Choroid plexus epithelial cell (primary cell): ENCODE data around the gene MEAF6.

ENCODE experiments used
- DNase-seq: peaks from one replicate; pipeline ENCODE4 v3.0.0-alpha.2; 2010; ENCODE audit warnings: low read depth
- H3K4me3 ChIP-seq: 2 replicates; pipeline ENCODE4 v1.5.1; 2011; ENCODE audit warnings: low read depth, mild to moderate bottlenecking, control low read depth, low read length, moderate library complexity
- TF ChIP-seq, protein P1 (sequence below): conservative IDR thresholded peaks from 2 replicates; pipeline ENCODE4 v1.5.1; 2011; ENCODE audit warnings: low read depth, mild to moderate bottlenecking, control low read depth, inconsistent platforms, low read length, moderate library complexity

The MEAF6 gene

DNA sequence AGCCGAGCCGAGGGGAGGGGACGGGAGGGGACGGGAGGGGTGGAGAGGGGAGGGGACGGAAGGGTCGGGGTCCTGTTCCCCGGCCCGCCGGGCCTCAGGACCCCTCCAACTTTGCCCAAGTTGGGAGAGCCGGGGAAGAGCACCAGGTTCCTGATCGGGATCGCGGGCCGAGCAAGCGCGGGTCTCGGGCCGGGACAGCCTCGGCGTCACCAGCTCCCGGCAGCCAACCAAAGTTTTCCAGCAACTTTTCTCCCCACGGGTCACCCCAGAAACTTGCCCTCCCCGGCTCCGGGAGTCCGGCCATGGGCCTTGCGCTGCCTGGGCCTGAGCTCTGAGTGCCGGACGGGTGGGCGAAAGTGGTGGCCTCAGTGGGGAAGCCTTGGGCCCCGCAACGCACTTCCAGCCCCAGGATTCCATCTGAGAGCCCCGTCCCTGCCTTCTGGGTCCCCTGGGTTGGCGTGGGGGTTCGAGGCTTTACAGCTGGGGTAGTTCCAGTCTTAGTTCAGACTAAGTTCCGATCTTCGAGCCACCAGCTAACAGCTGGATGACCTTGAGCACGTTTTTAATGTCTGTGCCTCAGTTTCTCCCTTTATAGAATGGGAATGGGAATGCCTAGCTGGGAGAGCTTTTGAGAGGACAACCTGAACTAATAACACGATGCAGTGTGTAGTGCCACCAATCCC lies 39.7 kb downstream of the MEAF6 start:
- TF ChIP-seq, protein P1, sequence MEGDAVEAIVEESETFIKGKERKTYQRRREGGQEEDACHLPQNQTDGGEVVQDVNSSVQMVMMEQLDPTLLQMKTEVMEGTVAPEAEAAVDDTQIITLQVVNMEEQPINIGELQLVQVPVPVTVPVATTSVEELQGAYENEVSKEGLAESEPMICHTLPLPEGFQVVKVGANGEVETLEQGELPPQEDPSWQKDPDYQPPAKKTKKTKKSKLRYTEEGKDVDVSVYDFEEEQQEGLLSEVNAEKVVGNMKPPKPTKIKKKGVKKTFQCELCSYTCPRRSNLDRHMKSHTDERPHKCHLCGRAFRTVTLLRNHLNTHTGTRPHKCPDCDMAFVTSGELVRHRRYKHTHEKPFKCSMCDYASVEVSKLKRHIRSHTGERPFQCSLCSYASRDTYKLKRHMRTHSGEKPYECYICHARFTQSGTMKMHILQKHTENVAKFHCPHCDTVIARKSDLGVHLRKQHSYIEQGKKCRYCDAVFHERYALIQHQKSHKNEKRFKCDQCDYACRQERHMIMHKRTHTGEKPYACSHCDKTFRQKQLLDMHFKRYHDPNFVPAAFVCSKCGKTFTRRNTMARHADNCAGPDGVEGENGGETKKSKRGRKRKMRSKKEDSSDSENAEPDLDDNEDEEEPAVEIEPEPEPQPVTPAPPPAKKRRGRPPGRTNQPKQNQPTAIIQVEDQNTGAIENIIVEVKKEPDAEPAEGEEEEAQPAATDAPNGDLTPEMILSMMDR = no peak
- H3K4me3 ChIP-seq = peak overlapping the region; percentile 61
- no peak for DNase-seq

DNA sequence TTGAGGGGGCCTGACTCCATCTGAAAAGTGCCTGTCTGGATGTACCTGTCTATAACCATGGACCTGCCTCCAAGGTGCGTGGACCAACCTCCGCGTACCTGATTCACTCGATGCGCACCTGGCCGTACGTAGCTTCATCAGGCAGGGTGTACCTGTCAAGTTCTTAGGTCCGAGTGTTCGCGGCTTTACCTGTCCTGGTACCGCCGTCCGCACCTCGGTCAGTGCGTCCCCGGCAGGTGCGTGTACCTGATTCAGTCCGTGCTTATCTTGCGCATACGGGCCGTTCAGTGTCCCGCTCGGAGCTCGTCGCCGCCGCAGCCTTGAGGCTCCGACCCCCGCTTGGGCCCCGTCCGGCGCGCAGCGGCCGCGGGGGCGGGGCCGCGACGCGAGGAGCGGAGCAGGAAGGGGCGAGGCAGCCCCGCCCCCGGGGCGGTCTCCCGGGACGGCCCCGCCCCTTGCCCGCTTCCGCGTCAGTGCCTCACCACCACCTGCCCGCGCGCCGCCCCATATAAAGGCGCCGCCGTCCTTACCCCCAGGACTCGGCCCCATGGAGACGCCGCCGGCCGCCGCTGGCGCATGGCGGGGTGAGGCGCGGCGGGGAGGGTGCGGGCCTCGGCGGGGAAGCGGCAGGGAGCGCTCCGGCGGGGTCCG lies 40.4 kb downstream of the MEAF6 start, which contains the start of gene ZC3H12A:
Gene ZC3H12A (plus strand): TSS at position 535 of the 651 bp plus-strand sequence. CDS start 917 bp downstream, outside the sequence.
- H3K4me3 ChIP-seq = peak within 1 kb of the TSS; percentile 61
- peak; percentile 91 for DNase-seq
- TF ChIP-seq, protein P1 = no peak

DNA sequence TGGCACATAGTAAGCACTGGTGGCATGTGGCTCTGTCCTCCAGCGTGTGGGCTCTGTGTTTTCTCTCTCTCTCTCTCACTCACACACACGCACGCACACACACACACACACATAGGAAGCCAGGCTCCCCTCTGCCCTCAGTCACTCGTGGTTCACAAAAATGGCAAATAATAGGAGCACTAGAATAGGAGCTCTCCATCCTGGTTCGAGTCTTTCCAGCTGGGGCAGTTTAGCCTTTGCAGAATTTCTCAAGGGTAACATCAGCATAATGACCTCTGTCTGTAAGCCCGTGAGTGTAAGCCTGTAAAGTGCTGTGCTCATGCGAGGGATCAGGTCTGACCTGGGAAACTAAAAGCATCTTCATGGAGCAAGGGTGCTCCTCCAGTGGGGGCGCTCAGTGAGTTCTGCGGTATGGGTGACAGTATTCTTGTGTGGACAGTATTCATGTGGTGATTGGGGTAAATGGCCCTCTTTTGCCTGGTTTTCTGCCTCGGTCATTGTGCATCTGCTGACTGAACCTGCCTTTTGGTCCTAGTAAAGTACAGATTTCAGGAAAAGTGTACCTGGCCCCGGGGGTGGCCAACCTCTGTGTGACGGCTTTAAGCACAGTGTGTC lies 41.0 kb downstream of the MEAF6 start:
- peak overlapping the region; percentile 61 for H3K4me3 ChIP-seq
- peak; percentile 50 for DNase-seq
- TF ChIP-seq, protein P1 = peak; percentile 9

DNA sequence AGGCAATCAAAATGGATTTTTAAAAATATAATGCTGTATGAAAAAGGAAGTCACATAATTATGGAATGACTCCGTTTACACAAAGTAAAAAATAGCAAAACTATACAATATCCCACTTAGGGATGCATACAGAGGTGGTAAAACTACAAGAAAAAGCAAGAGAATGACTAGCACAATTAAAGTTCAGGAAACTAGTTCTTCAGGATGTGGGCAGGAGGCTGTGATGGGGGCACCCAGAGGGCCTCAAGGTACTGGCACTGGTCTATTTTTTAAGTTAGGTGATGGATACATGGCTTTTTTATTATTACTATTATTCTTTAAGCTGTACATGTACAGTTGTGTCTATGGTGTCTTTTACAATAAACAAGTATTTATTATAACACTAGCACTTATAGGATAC lies 41.6 kb downstream of the MEAF6 start:
- TF ChIP-seq, protein P1 = no peak

DNA sequence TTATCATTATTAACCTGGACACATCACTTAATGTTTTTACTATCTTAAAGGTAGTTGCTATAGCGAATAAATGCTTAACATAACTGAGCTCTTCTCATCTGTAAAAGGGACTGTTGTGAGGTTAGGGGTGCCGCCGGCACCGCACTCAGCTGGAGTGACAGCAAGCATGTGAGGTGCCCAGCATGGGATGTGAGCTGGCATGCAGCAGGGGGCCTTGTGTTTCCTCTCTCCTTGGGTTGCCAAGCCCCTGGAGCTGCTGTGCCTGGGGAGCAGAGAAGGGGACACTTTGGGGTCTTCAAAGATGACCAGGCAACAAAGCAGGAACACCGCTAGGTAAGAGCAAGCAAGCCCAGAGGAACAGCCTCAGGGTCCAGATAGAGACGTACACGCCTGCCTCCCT lies 42.3 kb downstream of the MEAF6 start:
- TF ChIP-seq, protein P1 = no peak
- H3K4me3 ChIP-seq = no peak overlapping the region

More for the DNA sequence above, 41.6 kb downstream of the MEAF6 start:
- DNase-seq = no peak
- H3K4me3 ChIP-seq = peak overlapping the region; percentile 61

DNA sequence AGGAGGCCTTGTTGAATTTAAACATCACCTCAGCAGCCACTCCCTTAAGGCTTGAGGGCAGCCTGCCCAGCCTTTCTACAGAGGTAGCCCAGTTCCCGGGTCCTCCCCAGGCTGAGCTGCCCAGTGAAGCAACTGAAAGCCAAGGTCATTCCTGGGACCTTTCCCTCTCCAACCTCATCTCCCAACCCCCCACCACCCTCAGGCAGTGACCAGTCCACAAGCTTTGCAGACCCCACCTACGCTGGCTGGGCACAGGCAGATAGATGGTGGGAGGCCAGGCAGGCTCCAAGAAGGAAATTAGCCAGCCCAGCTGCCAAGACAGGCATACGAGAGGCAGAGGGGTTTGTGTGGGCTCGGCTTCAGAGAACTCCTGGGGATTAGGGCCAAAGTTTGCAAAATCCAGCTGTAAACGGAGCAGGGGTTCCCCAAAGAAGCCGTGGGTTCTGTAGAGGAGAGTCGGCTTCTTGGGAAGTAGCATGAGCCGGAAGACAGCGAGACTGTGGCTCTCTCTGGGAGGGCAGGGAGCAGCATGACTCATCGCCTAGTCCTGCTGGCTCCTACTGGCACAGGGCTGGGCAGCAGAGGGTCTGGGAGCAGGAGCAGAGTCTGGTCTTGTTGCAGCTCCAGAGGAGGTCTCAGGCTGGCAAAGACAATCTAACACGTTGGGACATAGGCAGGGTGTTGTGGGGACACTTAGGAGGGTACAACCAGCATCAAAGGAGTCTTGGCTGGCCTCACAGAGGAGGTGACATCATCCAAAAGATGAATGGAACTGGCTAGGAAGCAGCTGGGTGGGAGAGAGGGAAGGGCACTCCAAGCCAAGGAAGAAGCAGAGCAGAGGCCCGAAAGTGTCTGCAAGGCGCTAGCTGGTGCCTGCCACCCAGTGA lies 43.0 kb downstream of the MEAF6 start:
- peak; percentile 96 for DNase-seq

More for the DNA sequence above, 42.3 kb downstream of the MEAF6 start:
- DNase-seq = no peak

More for the DNA sequence above, 43.0 kb downstream of the MEAF6 start:
- peak overlapping the region; percentile 30 for H3K4me3 ChIP-seq
- TF ChIP-seq, protein P1 = no peak
